Measurements from ENCODE around the gene BCL2A1.

- no peak for TF ChIP-seq CTCF (conservative IDR thresholded peaks at IDR 0.05; ENCODE audit: low read length)
- no peak for TF ChIP-seq EZH2phosphoT487 (IDR thresholded peaks at IDR 0.05; ENCODE audit: borderline replicate concordance, low read depth, low read length)
Measured at GRCh38 chr15:79916502-79917132, 54.4 kb downstream of the BCL2A1 start.
